Activated T-helper 1 cell treated with Interleukin-2 at 50 U/mL for 16 hours (primary cell): ENCODE results near the gene AIP.
"Not testable (repeated sequence)": the region's sequence is repeated elsewhere in the genome, so short reads cannot be mapped to it uniquely, and the experiment has no call there.

Experiments used
- DNase-seq: peaks from one replicate; pipeline ENCODE4 v3.0.0-alpha.2; 2020; ENCODE audit warnings: low read depth

Gene AIP

DNA sequence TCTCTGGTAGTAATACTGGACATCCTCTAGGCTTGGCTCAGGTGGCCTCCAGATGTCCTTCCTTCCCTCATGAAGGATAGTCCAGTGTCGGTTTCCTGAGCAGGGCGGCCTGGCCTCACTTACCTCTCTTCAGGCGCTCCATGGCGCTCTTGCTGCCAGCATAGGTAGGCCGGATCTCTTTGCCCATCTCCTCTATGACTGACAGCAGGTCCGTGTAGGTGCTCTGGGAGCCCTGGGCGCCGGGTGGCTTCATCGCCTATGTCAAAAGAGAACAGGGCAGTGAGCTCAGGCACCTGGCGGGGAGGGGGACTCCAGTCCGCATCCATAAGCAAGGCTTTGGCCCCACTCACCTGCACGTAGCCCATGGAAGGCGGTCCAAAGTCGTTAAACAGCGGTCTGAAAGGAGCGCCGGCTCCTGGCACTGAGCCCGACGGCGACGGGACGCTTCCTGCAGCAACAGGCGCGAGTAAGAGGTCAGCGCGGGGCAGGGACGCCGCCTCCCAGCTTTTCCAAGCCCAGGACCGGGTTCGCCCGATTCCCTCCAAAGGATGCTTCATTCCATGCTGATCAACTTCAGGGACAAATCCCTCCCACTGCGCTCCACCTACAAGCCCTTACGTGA is 24.5 kb downstream of the AIP start:
- no peak for DNase-seq

DNA sequence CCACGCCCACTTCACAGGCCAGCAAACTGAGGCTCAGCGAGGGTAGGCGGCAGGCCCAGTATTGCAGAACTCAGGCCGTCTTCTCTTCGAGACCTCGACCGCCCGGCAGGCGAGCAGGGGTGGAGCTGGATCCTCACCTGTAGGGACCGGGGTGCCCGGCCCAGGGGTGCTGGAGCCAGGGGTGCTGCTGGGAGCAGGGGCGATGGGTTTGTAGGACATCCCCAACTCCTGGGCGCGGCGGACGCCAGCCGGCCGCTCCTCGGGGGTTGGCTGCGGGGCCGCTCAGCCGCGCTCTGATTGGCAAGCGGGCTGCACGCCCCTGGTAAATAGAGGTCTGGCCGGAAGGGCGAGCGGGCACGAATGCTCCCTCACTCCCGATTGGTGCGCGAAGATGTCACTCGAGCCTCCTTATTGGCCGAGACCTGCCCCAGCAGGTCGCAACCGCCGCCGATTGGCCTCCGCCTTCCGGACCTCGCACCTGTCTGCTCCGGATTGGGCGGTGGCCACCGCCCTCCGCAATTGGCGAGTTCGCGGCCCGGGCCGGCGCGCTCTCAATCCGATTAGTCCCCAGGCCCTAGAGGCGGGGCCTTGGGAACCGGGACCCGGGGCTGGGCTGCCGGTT is 25.1 kb downstream of the AIP start, which contains the start of gene CDK2AP2:
Gene CDK2AP2, minus strand, starts transcription at position 299 of the 622 bp plus-strand sequence. Its CDS starts 80 bp downstream, at position 219.
- peak; percentile 97 for DNase-seq

- peak; percentile 96 for DNase-seq
Observed at GRCh38 chr11:67508486-67509121, 25.8 kb downstream of the AIP start.

- DNase-seq, result no peak
Observed at GRCh38 chr11:67510023-67510345, 27.2 kb downstream of the AIP start.

GRCh38 chr11:67511558-67511957 is 28.7 kb downstream of the AIP start:
- DNase-seq, result not testable (repeated sequence)

GRCh38 chr11:67514116-67514515 is 31.3 kb downstream of the AIP start:
- DNase-seq, result no peak

GRCh38 chr11:67516806-67517205 is 34.0 kb downstream of the AIP start:
- DNase-seq, result no peak

DNA sequence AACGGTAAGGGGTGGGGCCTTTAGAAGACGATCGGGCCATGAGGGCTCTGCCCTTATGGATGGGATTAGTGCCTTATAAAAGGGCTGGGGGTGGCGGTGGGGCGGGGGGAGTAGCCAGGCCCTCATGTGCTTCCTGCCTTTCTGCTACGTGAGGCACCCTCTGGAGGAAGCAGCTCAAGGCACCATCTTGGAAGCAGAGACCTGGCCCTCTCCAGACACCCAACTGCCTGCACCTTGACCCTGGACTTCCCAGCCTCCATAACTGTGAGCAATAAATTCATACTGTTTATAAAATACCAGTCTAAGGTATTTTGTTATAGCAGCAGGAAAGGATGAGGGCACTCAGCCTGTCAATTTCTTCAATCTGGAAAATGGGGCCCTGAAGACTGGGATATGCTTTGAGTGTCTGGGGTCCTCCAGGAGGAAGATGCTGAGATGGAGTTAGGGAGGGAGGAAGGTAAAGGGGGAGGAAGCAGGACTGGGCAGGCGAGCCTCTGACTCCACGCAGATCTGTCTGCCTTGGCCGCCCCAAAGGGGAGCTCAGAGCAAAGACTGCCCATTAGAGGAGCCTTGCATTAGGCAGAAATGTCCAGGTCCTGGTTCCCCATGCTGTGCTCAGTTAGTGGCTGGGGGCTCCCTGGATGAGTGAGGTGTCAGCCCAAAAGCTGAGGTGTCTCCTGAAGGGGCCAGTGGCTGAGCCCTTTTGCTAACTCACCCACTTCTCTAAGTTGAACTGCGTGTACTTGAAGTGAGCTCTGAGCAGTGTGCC is 35.1 kb downstream of the AIP start:
- no peak for DNase-seq

GRCh38 chr11:67519726-67520125 is 36.9 kb downstream of the AIP start:
- DNase-seq, result no peak

DNA sequence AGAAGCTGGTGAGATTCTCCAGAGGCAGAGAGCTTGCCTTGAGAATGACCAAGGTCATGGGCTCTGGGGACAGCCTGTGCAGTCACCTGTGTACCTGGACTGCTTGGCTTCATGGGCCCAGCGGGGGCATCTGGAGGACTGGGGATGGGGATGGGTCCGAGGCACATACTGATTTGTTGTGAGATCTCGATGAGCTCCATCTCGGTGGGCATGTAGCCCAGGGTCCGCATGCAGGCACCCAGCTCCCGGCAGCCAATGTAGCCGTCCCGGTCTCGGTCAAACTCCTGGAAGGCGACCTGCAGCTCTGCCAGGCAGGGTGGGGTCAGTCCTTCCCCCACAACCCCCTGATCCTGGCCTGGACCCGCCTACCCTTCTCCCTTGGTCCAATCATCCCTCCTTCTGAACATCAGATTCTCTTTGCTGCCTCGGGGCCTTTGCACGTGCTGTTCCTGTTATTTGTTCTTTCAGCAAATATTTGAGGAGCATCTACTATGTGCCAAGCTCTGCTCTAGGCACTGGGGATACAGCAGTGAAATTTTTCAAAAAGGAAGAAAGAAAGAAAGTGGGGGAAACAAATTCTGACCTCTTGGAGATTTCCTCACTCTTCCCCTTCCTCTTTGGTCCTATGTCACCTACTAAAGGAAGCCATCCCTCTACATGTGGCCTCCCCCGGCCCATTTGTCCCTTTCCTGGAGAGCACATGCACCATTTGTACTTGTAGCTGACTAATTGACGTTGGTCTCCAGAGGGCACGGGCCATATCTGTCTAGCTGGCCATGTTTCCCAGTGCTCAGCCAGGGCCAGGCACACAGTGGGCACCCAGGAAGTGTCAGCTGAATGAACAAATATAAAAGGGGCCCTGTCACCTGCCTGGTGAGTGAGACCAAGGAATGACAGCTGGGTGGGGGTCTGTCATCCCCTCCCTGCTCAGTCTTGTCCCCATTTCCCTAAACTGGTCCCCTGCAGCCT is 38.3 kb downstream of the AIP start:
- DNase-seq, result no peak

DNA sequence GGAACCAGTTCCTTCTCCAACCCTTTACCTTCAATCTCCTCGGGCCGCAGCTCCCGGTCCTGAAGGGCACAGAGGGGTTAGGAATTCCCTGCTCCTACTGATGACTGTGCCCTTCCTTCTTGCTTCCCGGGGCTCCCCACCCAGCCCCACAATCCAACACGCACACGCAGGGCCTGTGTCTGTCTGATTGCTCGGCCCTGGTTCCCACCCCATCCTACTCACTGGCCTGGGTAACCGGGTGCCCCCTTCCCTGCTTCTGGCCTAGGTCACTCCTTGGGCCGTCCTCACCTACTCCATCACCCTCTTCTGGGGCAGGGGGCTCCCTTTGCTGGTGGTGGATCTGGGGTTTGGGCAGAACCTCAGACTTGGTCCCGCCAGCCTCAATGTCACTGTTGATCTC is 39.1 kb downstream of the AIP start:
- DNase-seq, result no peak

- no peak for DNase-seq
Observed at GRCh38 chr11:67522338-67522737, 39.5 kb downstream of the AIP start.

DNA sequence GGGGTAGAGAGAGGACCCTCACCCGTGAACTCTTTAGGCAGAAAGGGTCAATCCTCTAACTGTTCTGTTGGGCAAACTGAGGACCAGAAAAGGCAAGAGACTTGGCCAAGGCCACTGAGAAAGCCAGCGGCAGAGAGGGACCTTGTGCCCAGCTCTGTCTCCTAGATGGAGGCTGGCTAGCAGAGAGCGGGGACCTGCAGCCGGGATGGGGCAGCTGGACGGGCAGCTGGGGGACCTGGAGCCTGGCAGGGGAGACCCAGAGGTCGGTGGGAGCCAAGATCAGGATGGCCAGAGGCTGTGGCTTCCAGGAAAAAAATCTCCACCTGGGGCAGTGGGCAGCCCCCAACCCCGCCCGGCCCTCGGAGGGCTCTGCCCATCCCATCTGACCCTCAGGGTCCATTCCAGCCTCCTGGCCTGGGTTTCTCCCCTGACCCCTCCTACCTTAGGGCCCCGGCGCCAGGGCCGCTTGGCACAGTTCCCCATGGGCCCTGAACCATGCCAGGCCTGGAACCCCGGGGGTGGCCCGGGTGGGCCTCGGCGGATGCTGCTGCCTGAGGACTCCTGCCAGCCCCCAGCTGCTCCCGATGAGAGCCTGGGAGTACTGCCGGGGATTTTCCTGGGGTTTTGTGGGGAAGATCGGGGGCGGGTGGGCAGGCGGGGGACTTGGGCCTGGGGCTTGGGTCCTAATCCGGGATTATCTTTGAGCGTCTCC is 40.2 kb downstream of the AIP start, which contains the start of gene CABP2:
Gene CABP2, minus strand, starts transcription at position 603 of the 712 bp plus-strand sequence. Its CDS starts 120 bp downstream, at position 483.
- no peak for DNase-seq

DNA sequence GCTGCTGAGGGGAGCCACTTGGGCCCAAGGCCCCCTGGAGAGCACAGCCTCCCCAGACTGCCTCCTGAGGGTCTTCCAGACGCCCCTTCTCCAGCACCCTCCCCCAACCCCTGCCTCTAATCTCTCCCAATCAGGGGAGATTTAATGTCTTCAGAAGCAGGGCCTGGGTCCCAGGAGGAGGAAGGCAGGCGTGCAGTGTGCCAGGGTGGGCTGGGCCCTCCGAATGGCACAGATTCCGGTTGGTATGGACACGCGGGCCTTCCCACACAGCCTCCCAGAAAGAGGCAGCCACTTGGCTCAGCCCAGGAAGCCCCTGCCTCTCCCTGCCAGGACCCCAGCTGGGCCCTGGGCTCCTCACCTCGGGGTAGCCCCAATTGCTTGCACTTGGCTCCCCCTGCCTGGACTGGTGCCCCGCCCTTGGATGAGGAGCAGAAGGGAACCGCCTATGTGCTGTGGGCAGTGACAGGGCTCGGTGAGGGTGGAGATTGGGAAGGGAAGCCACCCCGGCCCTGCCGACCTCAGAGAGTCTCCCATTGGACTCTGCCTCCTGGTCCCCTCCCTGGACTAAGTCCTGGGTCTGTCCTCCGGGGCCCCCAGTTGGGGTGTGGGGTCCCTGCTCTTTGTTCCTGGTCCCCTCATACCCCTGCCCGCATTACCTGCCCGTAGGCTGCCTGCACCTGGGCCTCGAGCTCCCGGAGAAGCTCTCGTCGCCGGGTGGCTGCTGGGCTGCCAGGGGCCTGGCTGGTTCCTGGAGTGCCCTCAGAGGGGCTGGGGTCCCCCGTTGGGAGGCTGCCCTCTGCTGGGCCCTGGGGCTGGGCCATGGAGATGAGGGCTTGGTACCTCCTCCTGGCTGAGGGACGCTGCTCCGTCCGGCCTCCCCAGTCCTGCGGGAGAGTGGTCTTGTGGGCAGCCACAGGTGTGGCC is 41.0 kb downstream of the AIP start:
- DNase-seq, result no peak

GRCh38 chr11:67524480-67524808 is 41.6 kb downstream of the AIP start:
- DNase-seq, result no peak

GRCh38 chr11:67525275-67525976 is 42.6 kb downstream of the AIP start:
- no peak for DNase-seq

- no peak for DNase-seq
Observed at GRCh38 chr11:67528376-67528775, 45.5 kb downstream of the AIP start.

- no peak for DNase-seq
Observed at GRCh38 chr11:67530282-67530592, 47.4 kb downstream of the AIP start.

DNA sequence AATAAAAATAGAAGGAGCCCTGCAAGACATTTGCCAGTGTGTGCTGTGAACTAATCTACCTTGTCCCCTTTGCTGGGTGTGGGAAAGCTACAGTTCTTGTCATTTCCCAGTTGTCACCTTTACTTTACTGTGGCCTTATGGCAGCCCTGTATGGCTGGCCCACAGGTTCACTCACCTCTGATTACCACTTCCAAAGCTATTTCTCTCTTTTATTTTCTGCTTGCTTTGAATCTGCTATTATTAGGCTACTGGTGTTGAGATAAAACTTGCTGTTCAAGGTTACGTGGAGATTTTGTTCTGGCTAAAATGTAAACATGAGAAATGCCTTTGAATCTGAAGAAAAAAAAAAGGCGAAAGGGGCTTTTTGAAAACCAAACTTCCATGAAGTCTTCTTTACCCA is 50.1 kb downstream of the AIP start:
- DNase-seq, result no peak
